RWPE1 (cell line): ENCODE results near the gene KNTC1.

Experiments used
- CTCF ChIA-PET: fragments of 350-600 bp; sonication (Branson Sonifier 250); formaldehyde crosslinking; extraction: SDS; loops from one replicate; lab custom pipeline; 2021; lab: Yijun Ruan, JAX
- POLR2A ChIA-PET: fragments of 400-600 bp; formaldehyde crosslinking; extraction: SDS; loops from one replicate; lab custom pipeline; 2020; ENCODE audit warnings: antibody characterized with exemption; ENCODE audit not compliant: low non-redundant PET; lab: Yijun Ruan, JAX
- DNase-seq: peaks from one replicate; pipeline ENCODE4 v3.0.0; 2012; ENCODE audit warnings: low spot score
- H3K27ac ChIP-seq: fragments of 450-650 bp; 2 replicates; pipeline ENCODE4 v1.5.1; 2017
- CTCF ChIP-seq: fragments of 450-650 bp; conservative IDR thresholded peaks from 2 replicates; pipeline ENCODE4 v1.5.1; 2017; ENCODE audit warnings: low read depth, mild to moderate bottlenecking

KNTC1 gene

GRCh38 chr12:122520676-122521075, 6.4 kb upstream of the KNTC1 start:
- CTCF ChIA-PET: no interaction called here
- POLR2A ChIA-PET: no interaction called here
- no peak for DNase-seq

GRCh38 chr12:122523280-122523679, 3.8 kb upstream of the KNTC1 start:
- DNase-seq: no peak
- CTCF ChIA-PET: no interaction called here
- peak overlapping the region; percentile 43; the same call in 1 of the 2 replicates for H3K27ac ChIP-seq
- POLR2A ChIA-PET: no interaction called here
- TF ChIP-seq CTCF: no peak

More at GRCh38 chr12:122520676-122521075, 6.4 kb upstream of the KNTC1 start:
- no peak for TF ChIP-seq CTCF
- no peak overlapping the region for H3K27ac ChIP-seq

- TF ChIP-seq CTCF: no peak
- POLR2A ChIA-PET: no interaction called here
- CTCF ChIA-PET: no interaction called here
- DNase-seq: no peak
- H3K27ac ChIP-seq: no peak overlapping the region
Measured at GRCh38 chr12:122523846-122524718, 3.0 kb upstream of the KNTC1 start.

GRCh38 chr12:122527478-122527944, 462 bp downstream of the KNTC1 start:
- H3K27ac ChIP-seq: peak overlapping the region; percentile 90
- TF ChIP-seq CTCF: no peak
- DNase-seq: peak; percentile 39
- ChIA-PET CTCF (no interaction called here), POLR2A (interaction anchor here (0.6 to 1.0 kb wide), 2 partner anchors 20 to 27 kb away, joined by 3 to 4 read pairs; partner anchors contain the start of gene ZCCHC8)

- no peak for TF ChIP-seq CTCF
- no peak overlapping the region for H3K27ac ChIP-seq
- DNase-seq: no peak
- POLR2A ChIA-PET: no interaction called here
- CTCF ChIA-PET: no interaction called here
Measured at GRCh38 chr12:122528582-122528981, 1.5 kb downstream of the KNTC1 start.

- no peak overlapping the region for H3K27ac ChIP-seq
- no peak for DNase-seq
- TF ChIP-seq CTCF: no peak
- CTCF ChIA-PET: no interaction called here
- POLR2A ChIA-PET: no interaction called here
Measured at GRCh38 chr12:122528992-122529391, 1.9 kb downstream of the KNTC1 start.
